Thyroid gland (tissue), 4 donors: ENCODE data around the gene IFNA13. TPM values are rescaled to one million over a fixed set of nuclear protein-coding genes. Genes with fewer than 3 reads are reported as not detected.

Source experiments
- DNase-seq, 2 donors: peaks; one replicate each; pipeline ENCODE4 v3.0.0-alpha.2; 2019
- H3K27ac ChIP-seq, 3 donors: fragments of 200-600 bp; sonication (generic); 1 replicate in 2 of 3; 2 replicates in 1 of 3; pipeline ENCODE4 v1.5.1; 2016 to 2019; ENCODE audit warnings: mild to moderate bottlenecking in 1 of 3, moderate library complexity in 1 of 3
- H3K27me3 ChIP-seq: fragments of 200-600 bp; sonication (generic); one replicate; pipeline ENCODE4 v1.5.1; 2019
- H3K36me3 ChIP-seq, 2 donors: fragments of 200-600 bp; sonication (generic); one replicate each; pipeline ENCODE4 v1.5.1; 2016 to 2019
- H3K4me1 ChIP-seq, 2 donors: fragments of 200-600 bp; sonication (generic); one replicate each; pipeline ENCODE4 v1.5.1; 2017 to 2019
- H3K4me3 ChIP-seq, 3 donors: fragments of 200-600 bp; sonication (generic); replicated peaks in 1 of 3; 1 replicate in 2 of 3; 2 replicates in 1 of 3; pipeline ENCODE4 v1.5.1; 2016; ENCODE audit warnings: mild to moderate bottlenecking in 1 of 3
- H3K9me3 ChIP-seq: fragments of 200-600 bp; sonication (generic); one replicate; pipeline ENCODE4 v1.5.1; 2017
- CTCF ChIP-seq, 6 experiments: fragments of 200-600 bp in 3 of 6; fragments of 450-650 bp in 3 of 6; sonication (generic) in 3 of 6; IDR thresholded peaks; one replicate each; pipeline ENCODE4 v1.5.1; 2016 to 2019; ENCODE audit warnings: antibody characterized with exemption in 6 of 6, mild to moderate bottlenecking in 2 of 6, inconsistent platforms in 1 of 6, moderate library complexity in 1 of 6
- POLR2A ChIP-seq, 2 donors: fragments of 450-650 bp; IDR thresholded peaks; one replicate each; pipeline ENCODE4 v1.6.1; 2017; ENCODE audit warnings: antibody characterized with exemption in 2 of 2, mild to moderate bottlenecking in 2 of 2, moderate library complexity in 1 of 2
- WGBS, 2 donors: methylation state at CpG; one replicate each; pipeline ENCODE4 v1.1.5; 2017; 5-methylcytosine and 5-hydroxymethylcytosine counted together
- intact Hi-C: fragments of 100-400 bp; cut with DNase I; formaldehyde crosslinking; loops from one replicate; pipeline ENCODE4 v1.15.1; 2023
- total RNA-seq, 4 donors: library from RNA; depleted of rRNA; stranded (reverse); fragments of >200 nt; gene quantifications; one replicate each; pipeline ENCODE4 v1.2.3, GENCODE V29; 2016

IFNA13 gene
- total RNA-seq, 4 donors from 2014 or later: not detected

GRCh38 chr9:21412107-21412506, 44.2 kb upstream of the IFNA13 start:
- Histone ChIP-seq H3K36me3 (no peaks in the 10 kb centered on the region), H3K27me3 (no peaks in the 10 kb centered on the region), H3K4me3 (no peak overlapping the region), H3K4me1 (no peaks in the 10 kb centered on the region), H3K9me3 (no peaks in the 10 kb centered on the region), H3K27ac (no peak overlapping the region)
- no peak for TF ChIP-seq CTCF (IDR thresholded peaks at IDR 0.05)
- no peak for TF ChIP-seq POLR2A (IDR thresholded peaks at IDR 0.05)
- DNase-seq: no peak
- intact Hi-C loops: no loop called here

- Histone ChIP-seq H3K9me3 (no peaks in the 10 kb centered on the region), H3K36me3 (no peaks in the 10 kb centered on the region), H3K4me1 (no peaks in the 10 kb centered on the region), H3K27ac (no peak within 1 kb of the TSS), H3K27me3 (no peaks in the 10 kb centered on the region), H3K4me3 (no peak within 1 kb of the TSS)
- WGBS, 2 donors: 88 to 89% methylated on average over 1 of the region's 1 CpG
- intact Hi-C loops: no loop called here
- TF ChIP-seq CTCF (IDR thresholded peaks at IDR 0.05): no peak
- no peak for DNase-seq
Observed at GRCh38 chr9:21408817-21409216, 41.0 kb upstream of the IFNA13 start, which contains the start of gene IFNA8. Gene IFNA8, plus strand, starts transcription at chr9:21409117. Its CDS starts 60 bp downstream, at chr9:21409177.

- no peak for DNase-seq
- Histone ChIP-seq H3K4me3 (no peak overlapping the region), H3K27me3 (peaks cover 5% of the 10 kb centered on the region), H3K27ac (no peak overlapping the region), H3K9me3 (no peaks in the 10 kb centered on the region), H3K36me3 (no peaks in the 10 kb centered on the region), H3K4me1 (peaks cover 6 to 7% of the 10 kb centered on the region in 2 donors)
- intact Hi-C loops: no loop called here
- WGBS, 2 donors: 83 to 85% methylated on average over 3 of the region's 3 CpGs
- no peak for TF ChIP-seq CTCF (IDR thresholded peaks at IDR 0.05)
- TF ChIP-seq POLR2A (IDR thresholded peaks at IDR 0.05): no peak
Observed at GRCh38 chr9:21404146-21404545, 36.3 kb upstream of the IFNA13 start.

GRCh38 chr9:21402386-21403251, 34.8 kb upstream of the IFNA13 start:
- TF ChIP-seq POLR2A (IDR thresholded peaks at IDR 0.05) (no peak), CTCF (IDR thresholded peaks at IDR 0.05) (no peak)
- WGBS, 2 donors: 4 to 5% methylated on average over 15 to 49 of the region's 53 CpGs
- no peak overlapping the region for H3K27ac ChIP-seq
- H3K4me3 ChIP-seq: no peak overlapping the region
- no peak for DNase-seq
- no peaks in the 10 kb centered on the region for H3K9me3 ChIP-seq
- no peaks in the 10 kb centered on the region for H3K36me3 ChIP-seq
- H3K4me1 ChIP-seq: peaks cover 6 to 7% of the 10 kb centered on the region in 2 donors
- intact Hi-C loops: no loop called here
- H3K27me3 ChIP-seq: peaks cover 5% of the 10 kb centered on the region

GRCh38 chr9:21399956-21400355, 32.1 kb upstream of the IFNA13 start:
- WGBS, 2 donors: 64 to 65% methylated on average over 3 of the region's 3 CpGs
- H3K9me3 ChIP-seq: no peaks in the 10 kb centered on the region
- peaks cover 7 to 11% of the 10 kb centered on the region in 2 donors for H3K4me1 ChIP-seq
- intact Hi-C loops: loop anchor here (10.0 kb wide), 1 partner anchor 145 kb away; no protein-coding TSS in a partner anchor
- DNase-seq: no peak
- peaks cover 8% of the 10 kb centered on the region for H3K27me3 ChIP-seq
- H3K4me3 ChIP-seq: no peak overlapping the region
- no peak for TF ChIP-seq POLR2A (IDR thresholded peaks at IDR 0.05)
- no peak for TF ChIP-seq CTCF (IDR thresholded peaks at IDR 0.05)
- H3K36me3 ChIP-seq: no peaks in the 10 kb centered on the region
- no peak overlapping the region for H3K27ac ChIP-seq
